GM04503 (cell line): ENCODE data around the gene MTF1.

Experiments used
- DNase-seq: peaks from one replicate; pipeline ENCODE4 v3.0.0-alpha.2; 2012; ENCODE audit warnings: low read depth

Gene MTF1

DNA sequence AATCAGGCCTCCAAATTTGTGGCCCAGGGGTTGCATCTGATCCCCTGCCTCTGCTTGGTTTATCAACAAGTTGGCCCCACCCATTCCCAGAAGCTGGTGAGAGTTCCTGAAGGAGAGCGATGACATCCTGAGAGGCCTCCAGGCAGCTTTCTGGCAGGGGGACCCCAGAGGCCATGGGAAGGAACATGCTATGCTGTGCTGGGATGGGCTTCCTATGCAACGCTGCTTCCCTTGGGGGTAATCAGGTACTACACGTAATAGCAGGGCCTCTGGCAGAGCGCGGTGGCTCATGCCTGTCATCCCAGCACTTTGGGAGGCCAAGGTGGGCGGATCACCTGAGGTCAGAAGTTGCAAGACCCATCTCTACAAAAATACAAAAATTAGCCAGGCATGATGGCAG, 8.4 kb upstream of the MTF1 start:
- DNase-seq = no peak

DNA sequence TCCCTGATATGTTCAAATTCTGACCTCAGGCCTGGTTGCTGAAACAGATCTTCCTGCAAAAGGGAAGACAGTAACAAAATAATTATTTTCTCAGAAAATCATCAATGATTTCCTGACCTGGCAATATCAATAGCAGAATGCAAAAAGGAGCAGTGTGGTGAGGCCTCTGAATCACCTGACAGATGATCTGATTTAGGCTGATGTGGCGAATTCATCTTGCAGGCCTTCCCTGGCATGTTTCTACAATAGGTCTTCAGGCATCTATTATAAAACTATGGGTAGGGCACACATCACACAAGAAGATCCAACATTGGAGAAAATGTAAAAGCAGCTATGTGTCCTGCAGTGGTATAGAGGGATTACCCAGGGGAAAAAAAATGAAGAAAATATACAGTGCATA, 7.1 kb upstream of the MTF1 start:
- no peak for DNase-seq

DNA sequence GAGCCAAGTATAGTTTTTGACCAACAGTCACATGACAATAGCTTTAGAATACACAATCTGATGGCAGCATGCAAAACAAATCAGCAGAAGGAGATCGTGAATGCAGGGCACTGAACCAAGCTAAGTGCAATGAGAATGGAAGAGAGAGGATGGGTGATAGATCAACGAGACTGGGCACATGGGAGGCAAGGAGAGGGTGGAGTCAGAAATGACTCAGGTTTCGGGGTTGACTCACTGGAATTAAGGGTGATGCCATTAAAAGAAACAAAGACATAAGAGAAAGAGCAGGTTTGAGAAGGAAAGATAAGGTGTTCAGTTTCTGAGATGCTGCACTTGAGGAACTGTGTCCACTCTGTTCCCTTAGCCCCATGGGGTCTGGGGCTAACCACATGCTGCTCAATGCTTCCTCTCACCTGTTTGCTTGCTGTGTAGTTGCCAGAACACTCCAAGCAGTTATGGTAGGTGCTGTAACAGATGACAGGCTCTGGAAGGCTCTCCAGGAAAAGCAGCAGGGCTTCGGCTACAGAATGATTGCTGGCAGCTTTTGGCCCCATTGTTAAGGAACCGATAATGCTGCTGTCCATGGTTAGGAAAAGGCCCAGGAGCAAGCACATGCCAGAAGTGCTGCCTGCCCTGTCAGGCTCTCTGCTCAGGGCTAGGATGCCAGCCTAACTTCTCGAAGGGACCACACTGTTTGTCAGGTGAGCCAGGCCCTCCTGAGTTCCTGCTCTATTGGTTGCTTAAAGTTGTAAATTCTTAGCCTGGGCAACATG, 6.1 kb upstream of the MTF1 start:
- no peak for DNase-seq

DNA sequence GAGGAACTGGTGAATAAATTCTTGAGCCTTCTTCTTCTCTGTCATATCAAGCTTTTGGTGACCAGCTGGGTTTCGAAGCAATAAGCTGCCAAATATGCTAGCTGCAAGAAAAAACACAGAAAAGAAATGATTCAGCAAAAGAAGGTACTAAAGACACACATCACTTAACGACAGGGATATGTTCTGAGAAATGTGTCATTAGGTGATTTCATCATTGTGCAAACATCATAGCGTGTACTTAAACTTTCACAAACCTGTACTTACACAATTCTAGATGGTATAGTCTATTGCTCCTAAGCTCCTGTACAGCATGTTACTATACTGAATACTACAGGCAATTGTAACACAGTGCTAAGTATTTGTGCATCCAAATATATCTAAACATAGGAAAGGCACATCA, 2.9 kb upstream of the MTF1 start:
- DNase-seq = no peak

DNA sequence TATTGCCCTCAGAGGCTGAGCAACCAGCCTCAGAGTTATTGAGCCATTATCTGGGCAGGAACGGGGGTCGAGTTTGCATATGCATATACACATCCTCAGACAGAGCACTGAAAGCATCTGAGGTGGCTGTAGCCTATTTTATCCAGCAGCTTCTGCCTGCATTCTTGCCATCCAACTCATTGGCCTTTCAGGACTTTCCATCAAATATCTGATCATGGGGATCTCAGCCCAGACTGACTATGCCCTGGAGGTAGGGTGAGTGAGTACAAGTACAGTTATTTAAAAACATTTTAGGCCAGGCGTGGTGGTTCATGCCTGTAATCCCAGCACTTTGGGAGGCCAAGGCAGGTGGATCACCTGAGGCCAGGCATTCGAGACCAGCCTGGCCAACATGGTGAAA, 1.8 kb upstream of the MTF1 start:
- no peak for DNase-seq

DNA sequence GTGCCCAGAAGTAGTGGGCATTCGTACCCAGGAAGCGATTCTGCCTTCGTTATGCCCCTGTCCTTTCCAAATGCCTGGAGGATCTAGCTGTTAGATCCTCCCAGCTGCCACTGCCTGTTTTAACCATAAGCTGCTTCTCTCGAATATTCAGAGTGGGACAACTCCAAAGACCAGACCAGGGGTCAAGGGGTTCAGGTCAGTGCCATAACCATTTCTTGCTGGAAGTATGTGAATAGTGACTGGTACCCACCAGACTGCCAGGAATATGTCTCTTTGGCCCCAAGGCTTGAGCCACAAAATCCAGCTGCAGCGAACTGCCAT, 914 bp upstream of the MTF1 start:
- no peak for DNase-seq

DNA sequence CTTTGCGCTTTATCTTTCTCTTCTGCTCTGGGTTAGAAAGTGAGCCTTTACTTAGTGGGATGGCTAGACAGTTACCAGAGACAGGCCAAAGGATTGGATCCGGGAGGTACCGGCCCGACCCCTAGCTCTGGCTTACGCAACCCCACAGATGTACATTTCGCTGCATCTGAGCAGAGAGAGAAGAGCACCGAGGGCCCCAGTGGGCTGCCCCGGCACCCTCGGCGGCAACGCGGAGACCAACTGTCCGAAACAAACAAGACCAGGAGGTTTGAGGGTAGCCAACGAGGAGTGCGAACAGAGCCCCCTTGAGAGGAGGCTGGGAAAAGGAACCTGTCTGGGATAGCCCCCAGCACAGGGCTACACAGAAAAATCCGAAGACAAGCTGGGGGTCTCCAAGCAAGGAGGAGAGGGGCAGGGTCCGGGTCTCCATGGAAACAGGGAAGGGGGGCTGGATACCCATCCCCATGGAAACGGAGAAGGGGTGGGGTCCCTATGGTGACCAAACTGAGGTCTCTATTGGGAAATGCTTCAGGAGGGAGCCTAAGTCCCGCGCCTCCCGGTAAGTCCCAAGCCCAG, 373 bp downstream of the MTF1 start:
- no peak for DNase-seq

DNA sequence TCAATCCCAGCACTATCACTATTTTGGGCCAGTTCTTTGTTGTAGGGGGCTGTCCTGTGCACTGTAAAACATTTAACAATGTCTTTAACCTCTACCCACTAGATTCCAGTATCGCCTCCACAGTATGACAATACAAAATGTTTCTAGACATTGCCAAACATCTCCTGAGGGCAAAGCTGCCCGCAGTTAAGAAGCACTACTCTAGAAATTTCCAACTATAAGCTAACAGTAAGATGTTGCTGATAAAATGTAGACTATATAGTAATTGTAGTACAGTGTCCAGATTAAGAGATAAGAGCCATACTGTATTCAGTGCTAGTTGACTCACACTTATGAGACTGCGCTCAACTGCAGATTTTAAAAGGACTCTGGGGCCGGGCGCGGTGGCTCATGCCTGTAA, 5.0 kb downstream of the MTF1 start:
- DNase-seq = no peak

DNA sequence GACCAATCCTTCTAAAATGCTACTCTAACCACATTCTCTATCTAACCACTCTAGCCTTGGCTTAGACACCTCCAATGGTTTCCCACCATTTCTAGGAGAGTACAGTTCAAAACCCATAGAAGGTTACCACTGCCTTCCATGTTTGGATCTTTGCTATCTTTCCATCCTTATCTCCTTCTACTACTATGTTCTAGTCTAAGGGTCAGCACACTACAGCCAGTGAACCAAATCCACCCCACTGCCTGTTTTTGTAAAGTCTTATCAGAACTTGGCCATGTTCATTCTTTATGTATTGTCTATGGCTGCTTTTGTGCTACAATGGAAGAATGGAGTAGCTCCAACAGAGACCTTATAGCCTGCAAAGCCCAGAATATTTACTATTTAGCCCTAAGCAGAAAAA, 6.2 kb downstream of the MTF1 start:
- no peak for DNase-seq

DNA sequence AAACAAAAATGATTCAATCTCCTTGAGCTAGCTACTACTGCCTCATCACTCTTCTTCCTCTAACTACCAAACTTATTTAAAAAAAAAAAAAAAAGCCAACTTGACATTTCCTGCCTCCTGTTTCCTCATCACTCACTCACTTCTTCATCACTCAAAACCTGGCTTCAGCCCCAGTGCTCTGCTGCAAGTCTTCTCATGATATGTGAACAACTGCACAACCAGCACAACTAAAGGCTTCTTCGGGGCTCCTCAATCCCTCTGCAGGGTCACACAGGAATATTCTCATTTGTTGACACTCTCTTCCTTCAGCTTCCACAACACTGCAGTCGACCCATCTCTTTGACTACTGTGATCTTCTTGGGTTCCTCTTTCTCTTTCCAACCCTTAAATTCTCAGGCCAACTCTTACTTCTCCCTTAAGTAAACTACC, 7.6 kb downstream of the MTF1 start:
- DNase-seq = no peak

DNA sequence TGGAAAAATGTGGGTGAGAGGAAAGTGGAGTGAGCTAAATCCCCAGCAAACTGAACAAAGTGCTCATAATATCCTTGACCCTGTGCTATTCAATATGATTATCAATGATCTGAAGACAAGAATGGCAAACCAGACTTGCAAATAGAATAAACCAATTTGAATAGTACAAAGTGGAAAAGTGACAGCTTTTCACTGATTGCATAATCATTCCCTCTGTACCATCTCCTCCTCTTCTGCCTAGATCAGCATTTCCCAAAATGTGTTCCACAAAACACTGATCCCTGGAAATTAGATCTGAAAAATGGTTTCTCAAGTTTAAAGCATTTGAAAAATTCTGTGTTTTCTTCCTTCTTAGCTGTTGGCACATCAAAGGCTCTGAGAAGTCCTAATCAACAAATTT, 8.1 kb downstream of the MTF1 start:
- no peak for DNase-seq

DNA sequence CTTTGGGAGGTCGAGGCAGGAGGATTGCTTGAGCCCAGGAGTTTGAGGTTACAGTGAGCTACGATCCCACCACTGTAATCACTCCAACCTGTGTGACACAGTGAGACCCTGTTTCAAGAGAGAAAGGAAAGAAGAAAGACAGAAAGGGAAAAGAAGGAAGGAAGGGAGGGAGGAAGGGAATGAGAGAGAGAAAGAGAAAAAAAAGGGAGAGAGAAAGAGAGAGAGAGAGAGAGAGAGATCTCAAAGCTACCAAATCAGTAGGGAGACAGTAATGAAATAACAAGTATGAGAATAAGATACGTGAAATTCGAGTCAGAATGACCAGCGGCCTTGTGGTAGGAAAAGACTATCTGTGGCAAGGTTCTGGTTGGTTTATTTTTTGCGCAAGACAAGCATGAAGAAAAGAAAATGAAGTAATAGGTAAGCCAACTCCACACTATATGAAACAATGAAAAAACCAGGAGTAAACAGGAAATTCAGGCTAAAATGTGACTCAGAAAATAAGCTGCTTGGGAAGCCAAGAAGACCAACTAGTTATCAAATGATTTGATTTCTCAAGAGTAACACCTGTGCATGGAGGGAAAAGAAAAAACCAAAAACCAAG, 8.9 kb downstream of the MTF1 start:
- no peak for DNase-seq

DNA sequence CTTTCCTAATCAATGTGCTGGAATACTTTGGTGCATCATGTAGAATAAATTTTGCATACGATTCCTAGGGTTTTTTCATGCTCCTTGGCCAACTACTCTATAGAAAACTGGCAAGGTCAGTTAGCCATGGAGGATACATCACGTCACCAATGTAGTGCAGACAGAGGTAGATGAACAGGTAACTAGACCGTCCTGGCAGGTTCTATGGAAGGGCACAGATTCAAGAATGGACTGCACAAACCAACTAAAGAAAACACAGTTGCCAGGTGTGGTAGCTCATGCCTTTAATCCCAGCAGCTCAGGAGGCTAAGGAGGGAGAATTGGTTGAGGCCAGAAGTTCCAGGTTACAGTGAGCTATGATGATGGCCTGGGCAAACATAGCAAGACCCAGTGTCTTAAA, 9.9 kb downstream of the MTF1 start:
- DNase-seq = no peak

DNA sequence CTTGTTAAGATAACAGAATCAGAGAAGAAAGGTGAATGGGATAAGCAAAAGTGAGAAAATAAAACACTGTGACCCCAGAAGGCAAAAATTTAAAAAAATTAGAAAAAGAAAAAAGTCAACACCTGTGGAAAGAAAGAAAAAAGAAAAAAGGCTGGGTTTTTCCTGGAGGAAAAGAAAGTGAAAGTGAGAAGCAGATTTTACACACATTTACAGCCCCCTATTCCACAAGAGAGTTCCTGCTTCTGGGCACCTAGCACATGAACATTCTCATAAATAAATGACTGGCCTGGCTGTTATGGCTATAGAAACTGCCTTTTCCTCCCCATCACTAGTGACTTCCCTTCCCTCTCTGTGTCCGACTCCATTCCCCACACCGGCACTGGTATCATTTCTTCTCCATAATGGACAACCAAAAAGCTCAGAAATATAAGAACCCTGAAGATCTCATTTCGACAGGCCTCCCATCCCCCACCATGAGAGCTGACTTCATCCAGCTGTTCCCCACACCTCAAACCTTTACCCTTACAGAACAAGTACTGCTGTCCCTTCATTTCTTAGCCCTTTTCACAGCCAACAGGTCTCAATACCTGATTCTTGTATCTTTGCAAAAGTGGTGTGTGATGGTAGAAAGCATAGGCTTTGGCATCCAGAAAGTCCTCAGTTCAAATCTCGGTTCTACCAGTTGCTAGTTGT, 12.6 kb downstream of the MTF1 start:
- no peak for DNase-seq

DNA sequence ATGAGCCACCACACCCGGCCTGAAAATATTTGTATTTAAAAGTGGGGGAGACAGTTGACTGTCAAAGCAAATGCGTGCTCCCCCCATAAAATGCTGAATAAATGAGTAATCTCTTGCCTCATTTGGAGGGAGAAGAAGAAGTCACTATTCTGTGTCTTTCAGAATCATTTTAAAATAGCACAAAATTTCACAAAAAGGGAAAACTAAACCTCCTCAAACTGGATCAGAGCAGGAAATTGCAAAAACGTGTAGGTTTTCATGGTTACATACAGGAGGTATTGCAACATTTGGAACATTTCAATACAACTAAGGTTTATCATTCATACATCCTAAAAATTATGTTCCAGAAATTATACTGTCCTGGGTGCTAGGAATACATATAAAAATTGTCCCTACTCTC, 13.6 kb downstream of the MTF1 start:
- no peak for DNase-seq

DNA sequence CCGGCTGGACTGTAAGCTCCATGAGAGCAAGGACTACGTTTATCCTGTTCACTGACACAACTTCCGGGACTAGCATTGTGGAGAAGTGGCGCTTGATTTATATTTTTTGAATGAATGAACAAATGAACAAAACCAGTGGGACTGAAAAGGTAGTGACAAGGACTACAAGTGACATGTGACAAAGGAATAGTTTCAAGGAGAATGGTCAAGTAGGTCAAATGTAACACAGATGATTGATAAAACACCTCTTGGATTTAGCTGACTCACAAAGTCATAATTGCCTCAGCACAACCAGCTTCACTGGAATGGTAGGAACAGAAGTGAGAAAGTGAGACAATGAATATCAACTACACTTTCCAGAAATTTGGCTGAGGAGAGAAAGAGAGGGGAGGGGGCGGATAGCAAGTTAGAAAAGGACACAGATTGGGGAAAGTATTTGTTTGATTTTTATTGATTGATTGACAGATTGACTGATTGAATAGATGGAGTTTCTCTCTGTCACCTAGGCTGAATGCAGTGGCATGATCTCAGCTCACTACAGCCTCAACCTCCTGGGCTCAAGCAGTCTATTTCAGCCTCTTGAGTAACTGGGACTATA, 14.2 kb downstream of the MTF1 start:
- no peak for DNase-seq

DNA sequence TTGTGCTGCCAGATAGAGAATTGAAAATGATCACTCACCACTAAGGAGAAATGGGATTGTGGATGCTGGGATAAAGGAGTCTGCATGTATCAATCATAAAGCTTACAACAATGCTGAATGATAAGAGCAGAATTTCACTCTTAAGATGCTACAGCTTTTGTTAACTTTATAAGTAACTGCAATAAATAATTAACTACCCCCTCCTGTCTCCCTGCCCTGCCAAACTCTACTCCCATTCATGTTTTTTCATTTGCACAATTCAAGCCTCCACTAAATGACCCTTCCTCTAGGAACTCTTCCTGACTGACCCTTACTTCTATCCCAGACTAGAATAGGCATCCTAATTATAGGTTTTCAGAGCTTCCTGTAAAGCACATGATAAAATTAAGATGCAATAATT, 14.9 kb downstream of the MTF1 start:
- DNase-seq = no peak

DNA sequence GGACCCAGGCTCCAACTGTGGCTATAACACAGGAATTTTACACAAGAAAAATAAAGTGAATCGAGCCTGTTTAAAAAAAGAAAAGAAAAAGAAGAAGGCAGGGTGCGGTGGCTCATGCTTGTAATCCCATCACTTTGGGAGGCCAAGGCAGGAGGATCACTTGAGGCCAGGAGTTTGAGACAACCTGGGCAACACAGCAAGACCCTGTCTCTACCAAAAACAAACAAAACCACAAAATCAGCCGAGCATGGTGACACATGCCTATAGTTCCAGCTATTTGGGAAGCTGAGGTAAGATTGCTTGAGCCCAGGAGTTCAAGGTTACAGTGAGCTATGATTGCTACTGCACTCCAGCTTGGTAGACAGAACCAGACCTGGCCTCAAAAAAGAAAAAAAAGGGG, 17.7 kb downstream of the MTF1 start:
- no peak for DNase-seq

DNA sequence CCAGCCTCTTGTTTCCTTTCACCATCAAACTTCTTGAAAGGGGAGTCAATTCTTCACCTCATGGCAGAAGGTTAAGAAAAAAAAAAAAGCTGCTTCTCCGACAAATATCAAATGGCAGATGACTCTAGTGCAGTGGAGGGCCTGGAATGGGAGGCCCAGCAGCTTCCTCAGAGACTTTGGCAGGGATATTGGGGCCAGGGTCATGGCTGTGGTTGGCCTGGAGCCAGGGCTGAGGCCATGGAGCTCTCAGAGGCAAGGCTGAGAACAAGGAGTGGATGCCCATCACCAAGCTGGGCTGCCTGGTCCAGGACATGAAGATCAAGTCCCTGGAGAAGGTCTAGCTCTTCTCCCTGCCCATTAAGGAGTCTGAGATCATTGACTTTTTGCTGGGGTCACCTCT, 18.7 kb downstream of the MTF1 start:
- no peak for DNase-seq

DNA sequence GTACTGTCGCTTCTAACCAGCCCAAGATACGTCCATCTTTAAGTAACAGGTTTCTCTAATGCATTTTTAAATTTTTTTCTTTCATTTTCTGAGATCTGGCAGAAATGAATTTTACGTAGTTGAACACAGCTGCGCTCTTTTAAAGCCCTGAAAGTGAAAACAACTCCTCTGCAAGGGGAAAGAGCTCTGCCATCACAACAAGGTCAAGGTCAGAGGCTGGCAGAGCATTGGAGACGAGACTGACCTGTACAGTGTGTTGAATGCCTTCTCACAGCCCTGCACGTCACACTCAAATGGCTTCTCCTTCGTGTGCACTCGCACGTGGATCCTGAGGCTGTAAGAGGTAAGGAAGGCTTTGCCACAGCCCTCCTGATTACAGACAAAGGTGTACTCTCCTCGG, 19.7 kb downstream of the MTF1 start:
- DNase-seq = no peak

DNA sequence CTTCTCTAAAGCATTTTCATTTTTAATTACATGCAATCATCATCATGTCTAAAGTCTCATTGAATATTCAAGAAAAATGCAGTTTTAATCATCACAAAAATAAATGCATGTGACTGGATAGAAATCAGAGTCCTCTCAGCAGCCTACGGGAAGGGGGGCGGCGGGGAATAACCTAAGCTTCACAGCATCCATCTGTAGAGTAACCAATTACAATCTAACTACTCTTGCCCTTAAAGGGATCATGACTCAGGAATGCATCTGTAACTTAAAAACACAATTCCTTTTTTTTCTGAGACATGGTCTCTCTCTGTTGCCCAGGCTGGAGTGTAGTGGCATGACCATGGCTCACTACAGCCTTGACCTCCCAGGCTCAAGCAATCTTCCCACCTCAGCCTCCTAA, 22.6 kb downstream of the MTF1 start:
- no peak for DNase-seq

DNA sequence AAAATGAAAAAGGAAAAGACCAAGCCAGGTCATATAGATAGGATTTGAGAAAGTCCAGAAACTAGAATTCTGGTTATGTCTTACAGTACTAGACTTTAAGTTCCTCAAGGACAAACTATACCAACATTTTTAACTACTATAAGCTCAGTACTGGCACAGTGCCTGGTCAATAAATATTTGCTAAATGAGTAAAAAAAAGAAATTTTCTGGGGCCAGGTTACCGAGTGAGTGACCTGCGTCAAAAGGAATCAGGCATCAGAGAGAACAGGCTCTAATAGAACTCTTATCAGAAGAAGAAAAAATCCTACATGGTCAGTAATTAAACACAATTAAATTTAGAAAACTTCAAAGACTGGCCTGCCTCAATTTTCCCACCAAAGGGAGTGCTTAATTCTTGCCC, 27.6 kb downstream of the MTF1 start:
- DNase-seq = no peak

DNA sequence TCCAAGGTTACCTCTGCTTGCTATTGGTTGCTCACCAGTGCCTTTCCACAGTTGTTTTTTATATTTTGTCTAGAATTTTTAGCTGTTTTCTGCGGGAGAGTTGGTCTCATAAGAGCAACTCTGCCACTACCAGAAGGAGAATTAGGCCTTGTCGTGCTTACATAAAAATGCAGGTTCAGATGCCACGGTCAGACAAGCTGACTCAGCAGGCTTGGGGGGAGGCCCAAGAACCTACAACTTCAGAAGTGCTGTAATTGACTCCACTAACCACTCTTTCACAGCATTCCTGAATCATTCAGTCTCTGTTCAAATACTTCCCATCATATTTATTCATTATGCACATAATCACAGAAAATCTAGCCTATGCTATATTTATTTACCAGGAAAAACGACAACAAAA, 28.3 kb downstream of the MTF1 start:
- no peak for DNase-seq
